ENCODE measurements around the gene BAHCC1.

DNA sequence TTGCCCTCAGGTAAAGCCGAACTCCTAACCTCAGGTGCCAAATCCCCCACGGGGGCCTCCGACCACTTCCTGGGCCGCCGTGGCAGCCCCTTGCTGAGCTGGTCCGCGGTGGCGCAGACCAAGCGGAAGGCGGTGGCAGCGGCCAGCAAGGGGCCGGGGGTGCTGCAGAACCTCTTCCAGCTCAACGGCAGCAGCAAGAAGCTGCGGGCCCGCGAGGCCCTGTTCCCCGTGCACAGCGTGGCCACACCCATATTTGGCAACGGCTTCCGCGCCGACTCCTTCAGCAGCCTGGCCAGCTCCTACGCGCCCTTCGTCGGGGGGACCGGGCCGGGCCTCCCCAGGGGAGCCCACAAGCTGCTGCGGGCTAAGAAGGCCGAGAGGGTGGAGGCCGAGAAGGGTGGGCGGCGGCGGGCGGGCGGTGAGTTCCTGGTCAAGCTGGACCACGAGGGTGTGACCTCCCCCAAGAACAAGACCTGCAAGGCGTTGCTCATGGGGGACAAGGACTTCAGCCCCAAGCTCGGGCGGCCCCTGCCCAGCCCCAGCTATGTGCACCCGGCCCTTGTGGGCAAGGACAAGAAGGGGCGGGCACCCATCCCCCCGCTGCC lies 65.7 kb downstream of the BAHCC1 start:
- no peak for TF ChIP-seq GATA2 (IDR thresholded peaks at IDR 0.05; ENCODE audit: low read depth, low read length)
- TF ChIP-seq GATA3 (IDR thresholded peaks at IDR 0.05; ENCODE audit: low read depth, low read length), result no peak

Data from SH-SY5Y (cell line).